Hypothalamus (tissue), 51 donors: ENCODE results near the gene SLC9A9.
A peak's percentile ranks its signal among the peaks of the same experiment; 100 is the strongest.
"Not testable (repeated sequence)": the region's sequence is repeated elsewhere in the genome, so short reads cannot be mapped to it uniquely, and the experiment has no call there.

ENCODE experiments used
- DNase-seq, 51 donors: peaks; one replicate each; lab custom pipeline; 2025; lab: John Stamatoyannopoulos, UW

Gene SLC9A9

GRCh38 chr3:143847787-143848631 lies at the start of gene SLC9A9:
TSS of gene SLC9A9 (minus strand) at chr3:143848468. CDS start at chr3:143848322, 146 bp downstream.
- DNase-seq: peak in 43 of 51 donors; percentile 5 to 85 (median 47)

GRCh38 chr3:143897576-143898295 lies 49.5 kb upstream of the SLC9A9 start:
- peak in 3 of 51 donors; percentile 2 to 53 (median 10) for DNase-seq

- no peak for DNase-seq
Measured at GRCh38 chr3:143896486-143896885, 48.2 kb upstream of the SLC9A9 start.

GRCh38 chr3:143895805-143896204 lies 47.5 kb upstream of the SLC9A9 start:
- peak in 1 of 51 donors; percentile 11 for DNase-seq

DNA sequence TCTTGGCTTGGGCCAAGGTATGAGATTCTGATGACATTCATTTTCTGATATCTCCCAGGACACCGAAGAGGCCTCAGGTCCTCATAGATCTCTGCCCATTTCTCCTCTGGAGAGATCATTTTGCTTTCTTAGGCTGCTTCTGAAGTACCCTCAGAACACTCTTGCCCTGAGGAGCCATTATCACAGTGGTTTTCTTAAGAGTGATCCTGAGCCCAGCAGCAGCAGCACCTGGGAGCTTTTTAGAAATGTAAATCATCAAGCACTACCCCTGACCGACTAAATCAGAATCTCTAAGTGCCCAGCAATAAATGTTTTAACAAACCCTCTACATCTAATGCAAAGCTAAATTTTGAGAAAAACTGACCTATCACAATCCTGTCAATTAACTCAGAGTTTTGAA lies 40.6 kb upstream of the SLC9A9 start:
- no peak for DNase-seq

- DNase-seq: no peak
Measured at GRCh38 chr3:143888166-143888565, 39.9 kb upstream of the SLC9A9 start.

- DNase-seq: peak in 6 of 51 donors; percentile 2 to 20 (median 6)
Measured at GRCh38 chr3:143885780-143886427, 37.6 kb upstream of the SLC9A9 start.

- DNase-seq: no peak
Measured at GRCh38 chr3:143884861-143885260, 36.6 kb upstream of the SLC9A9 start.

GRCh38 chr3:143883151-143883550 lies 34.9 kb upstream of the SLC9A9 start:
- DNase-seq: no peak

- no peak for DNase-seq
Measured at GRCh38 chr3:143881095-143881494, 32.8 kb upstream of the SLC9A9 start.

- no peak for DNase-seq
Measured at GRCh38 chr3:143875546-143875945, 27.3 kb upstream of the SLC9A9 start.

GRCh38 chr3:143873553-143873952 lies 25.3 kb upstream of the SLC9A9 start:
- DNase-seq: not testable (repeated sequence)

DNA sequence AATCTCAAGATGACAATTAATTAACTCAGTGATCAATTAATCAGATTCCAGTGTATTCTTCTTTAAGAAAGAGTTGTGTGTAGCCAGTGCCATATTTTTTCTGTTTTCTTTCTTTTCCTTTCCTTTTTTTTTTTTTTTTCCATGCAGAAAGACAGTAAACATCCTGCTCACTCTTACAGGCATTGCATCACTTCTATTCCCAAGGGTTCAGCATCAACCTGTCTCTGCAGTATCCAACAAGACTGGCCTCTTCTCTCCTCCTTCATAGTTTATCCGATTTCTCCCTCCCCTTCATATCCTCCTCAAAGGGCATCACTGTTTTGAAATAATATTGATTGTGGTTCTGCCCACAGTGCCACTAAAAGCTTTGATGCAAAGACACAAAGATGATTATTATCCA lies 17.0 kb upstream of the SLC9A9 start:
- DNase-seq: no peak

DNA sequence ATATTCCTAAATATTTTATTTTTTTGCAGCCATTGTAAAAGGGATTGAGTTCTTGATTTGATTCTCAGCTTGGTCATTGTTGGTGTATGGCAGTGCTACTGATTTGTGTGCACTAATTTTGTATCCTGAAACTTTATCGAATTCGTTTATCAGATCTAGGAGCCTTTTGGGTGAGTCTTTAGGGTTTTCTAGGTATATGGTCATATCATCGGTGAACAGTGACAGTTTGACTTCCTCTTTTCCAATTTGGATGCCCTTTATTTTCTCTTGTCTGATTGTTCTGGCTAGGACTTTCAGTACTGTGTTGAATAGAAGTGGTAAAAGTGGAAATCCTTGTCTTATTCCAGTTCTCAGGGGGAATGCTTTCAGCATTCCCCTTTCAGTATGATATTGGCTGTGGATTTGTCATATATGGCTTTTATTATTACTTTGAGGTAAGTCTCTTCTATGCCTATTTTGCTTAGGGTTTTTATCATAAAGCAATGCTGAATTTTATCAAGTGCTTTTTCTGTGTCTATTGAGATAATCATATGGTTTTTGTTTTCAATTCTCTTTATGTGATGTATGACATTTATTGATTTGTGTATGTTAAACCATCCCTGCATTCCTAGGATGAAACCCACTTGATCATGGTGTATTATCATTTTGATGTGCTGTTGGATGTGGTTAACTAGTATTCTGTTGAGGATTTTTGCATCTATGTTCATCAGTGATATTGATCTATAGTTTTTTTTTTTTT lies 11.4 kb upstream of the SLC9A9 start:
- no peak for DNase-seq

DNA sequence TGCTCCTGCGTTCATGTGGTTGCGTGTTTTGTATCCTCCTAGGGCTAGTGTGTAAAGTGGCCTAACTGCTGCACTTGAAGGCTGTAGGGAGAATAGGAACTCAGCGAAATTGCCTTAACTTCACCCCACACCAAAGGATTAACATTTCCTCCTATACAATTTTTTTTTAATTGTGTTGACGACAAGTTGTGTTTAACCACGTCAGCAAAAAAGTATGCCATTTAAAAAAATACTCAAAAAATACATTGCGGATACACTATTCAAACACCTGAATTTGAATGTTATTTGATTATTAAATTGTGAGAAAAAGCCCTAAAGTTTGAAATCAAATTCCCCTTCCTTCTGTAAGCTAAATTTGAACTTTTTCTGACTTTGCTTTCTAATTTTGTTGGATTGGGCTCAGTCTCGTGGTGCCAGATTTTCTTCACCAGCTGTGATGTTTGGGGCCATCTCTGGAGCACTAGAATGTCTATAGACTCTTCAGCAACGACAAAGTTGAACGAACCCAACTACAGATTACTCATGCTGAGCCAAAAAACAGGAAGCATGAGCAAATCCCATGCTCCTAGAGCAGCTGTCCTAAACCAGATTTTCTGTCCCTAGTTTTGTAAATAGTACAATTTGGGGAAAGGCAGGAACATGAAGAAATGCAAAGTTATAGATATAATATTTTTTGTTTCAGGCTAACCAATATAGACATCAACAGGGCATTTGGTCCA lies 8.1 kb upstream of the SLC9A9 start:
- DNase-seq: no peak

GRCh38 chr3:143855183-143855582 lies 6.9 kb upstream of the SLC9A9 start:
- DNase-seq: no peak

- DNase-seq: no peak
Measured at GRCh38 chr3:143851331-143852017, 3.2 kb upstream of the SLC9A9 start.

GRCh38 chr3:143850877-143851276 lies 2.6 kb upstream of the SLC9A9 start:
- no peak for DNase-seq

DNA sequence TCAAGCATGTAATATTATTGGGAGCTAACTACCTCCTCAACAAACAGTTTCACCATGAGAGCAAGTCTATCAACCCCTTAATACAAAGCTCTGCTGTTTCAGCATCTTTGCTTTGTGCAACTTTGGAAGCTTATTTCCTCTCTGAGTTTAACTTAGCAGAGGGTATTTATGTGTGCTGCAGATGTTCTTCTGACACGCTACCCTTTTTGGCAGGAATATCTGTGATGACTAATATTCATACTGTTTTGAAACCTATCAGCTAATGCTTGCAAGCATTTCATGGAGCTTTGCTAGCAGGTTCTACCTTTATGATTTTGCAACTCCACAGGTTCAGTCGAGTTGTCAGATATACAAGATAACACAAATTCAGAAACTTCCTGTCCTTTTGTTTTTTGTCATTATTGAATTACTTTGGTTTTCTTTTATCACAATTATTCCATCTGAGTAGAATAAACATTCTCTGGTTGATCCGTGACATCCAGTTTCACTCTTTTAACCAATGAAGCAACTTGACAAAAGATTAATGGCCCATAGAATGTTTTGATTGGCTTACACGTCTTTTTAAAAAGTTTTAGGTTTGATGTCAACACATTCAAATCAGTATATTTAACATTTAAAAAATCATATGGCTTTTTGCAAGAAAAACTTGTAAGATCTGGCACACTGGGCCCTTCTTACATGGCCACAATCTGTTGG lies 1.7 kb upstream of the SLC9A9 start:
- no peak for DNase-seq
